HepG2 (cell line): ENCODE data around the gene CARMIL1. TPM values are rescaled to one million over a fixed set of nuclear protein-coding genes. Genes with fewer than 3 reads are reported as not detected.

Source experiments
- ATAC-seq: fragments of 200-7000 bp; cut with Tn5 transposase; 3 replicates; pipeline ENCODE4 v1.9.1; 2020; ENCODE audit warnings: mild to moderate bottlenecking, moderate library complexity
- BruUV-seq: library from RNA; stranded (reverse); fragments of 400-500 nt; replicated peaks from 2 replicates; lab custom pipeline; 2021; lab: Mats Ljungman, UMichigan
- CTCF ChIA-PET: fragments of 300-600 bp; formaldehyde crosslinking; extraction: SDS; loops from one replicate; lab custom pipeline; 2021; ENCODE audit warnings: low total read pairs, inconsistent platforms, low intra/inter-chr PET ratio; lab: Yijun Ruan, JAX
- POLR2A ChIA-PET: fragments of 350-600 bp; sonication (Branson Sonifier 250); formaldehyde crosslinking; loops from one replicate; lab custom pipeline; 2020; ENCODE audit warnings: antibody characterized with exemption, inconsistent platforms; lab: Yijun Ruan, JAX
- DNase-seq: peaks from one replicate; pipeline ENCODE4 v3.0.0-alpha.2; 2015; ENCODE audit warnings: low spot score
- FAIRE-seq: peaks from 3 replicates; lab custom pipeline; 2011; peaks lifted over from hg19 to GRCh38; lab: Jason Lieb, UNC
- H2AFZ ChIP-seq: one replicate; pipeline ENCODE4 v1.6.1; 2011; ENCODE audit warnings: low read length, inconsistent platforms
- H3K27ac ChIP-seq: fragments of 300-600 bp; 3 replicates; pipeline ENCODE4 v1.8.0; 2011; ENCODE audit warnings: mixed run types, mild to moderate bottlenecking, mixed read lengths, low read length, inconsistent platforms; ENCODE audit not compliant: insufficient read depth; ENCODE audit errors: extremely low read length
- H3K27me3 ChIP-seq, 2 experiments: fragments of 200-600 bp in 1 of 2; 2 replicates in 1 of 2; 3 replicates in 1 of 2; pipeline versions ENCODE4 v1.6.0 to v1.8.0; 2011; ENCODE audit warnings: low read length in 2 of 2, mild to moderate bottlenecking in 2 of 2, moderate library complexity in 2 of 2, inconsistent platforms in 1 of 2; ENCODE audit not compliant: insufficient read depth in 2 of 2, control insufficient read depth in 1 of 2
- H3K36me3 ChIP-seq, 2 experiments: fragments of 200-600 bp in 1 of 2; replicated peaks in 1 of 2; 2 replicates in 1 of 2; 3 replicates in 1 of 2; pipeline versions ENCODE4 v1.5.1 to v1.8.0; 2011; ENCODE audit warnings: low read length in 2 of 2, inconsistent platforms in 1 of 2; ENCODE audit not compliant: insufficient read depth in 2 of 2, control insufficient read depth in 1 of 2
- H3K4me1 ChIP-seq: 2 replicates; pipeline ENCODE4 v1.5.1; 2012; ENCODE audit warnings: low read length, inconsistent platforms; ENCODE audit not compliant: insufficient read depth
- H3K4me2 ChIP-seq: 2 replicates; pipeline ENCODE4 v1.6.0; 2011; ENCODE audit warnings: low read depth, low read length, inconsistent platforms
- H3K4me3 ChIP-seq, 3 experiments: fragments of 200-600 bp in 1 of 3; sonication (generic), shearing (Covaris generic) in 1 of 3; replicated peaks in 1 of 3; 2 replicates each; pipeline ENCODE4 v1.5.1; 2011 to 2016; ENCODE audit warnings: low read length in 3 of 3, inconsistent platforms in 2 of 3, low read depth in 2 of 3, mild to moderate bottlenecking in 2 of 3, control low read depth in 1 of 3, mixed read lengths in 1 of 3; ENCODE audit not compliant: insufficient read depth in 1 of 3
- H3K79me2 ChIP-seq: one replicate; pipeline ENCODE4 v1.6.1; 2011; ENCODE audit warnings: low read length, inconsistent platforms; ENCODE audit not compliant: insufficient read depth
- H3K9ac ChIP-seq: 2 replicates; pipeline ENCODE4 v1.6.0; 2011; ENCODE audit warnings: mild to moderate bottlenecking, low read depth, low read length, inconsistent platforms; ENCODE audit not compliant: insufficient read depth
- H3K9me3 ChIP-seq: 2 replicates; pipeline ENCODE4 v1.5.1; 2012; ENCODE audit warnings: mild to moderate bottlenecking, low read length
- H4K20me1 ChIP-seq: 2 replicates; pipeline ENCODE4 v1.6.0; 2011; ENCODE audit warnings: inconsistent platforms, mild to moderate bottlenecking, low read length, moderate library complexity; ENCODE audit not compliant: insufficient read depth
- HNRNPL ChIP-seq: fragments of 200-400 bp; formaldehyde crosslinking; IDR thresholded peaks from 2 replicates; pipeline ENCODE4 v1.6.1; 2017; ENCODE audit warnings: mild to moderate bottlenecking, low read depth, low read length
- HOMEZ ChIP-seq: IDR thresholded peaks from 2 replicates; pipeline ENCODE4 v1.6.1; 2016; ENCODE audit warnings: low read depth
- ISX ChIP-seq: sonication (generic); formaldehyde crosslinking; conservative IDR thresholded peaks from 2 replicates; pipeline ENCODE4 v1.5.0; 2020; ENCODE audit warnings: missing genetic modification reagents
- KDM5B ChIP-seq: sonication (generic); formaldehyde crosslinking; IDR thresholded peaks from 2 replicates; pipeline ENCODE4 v1.4.0; 2020; ENCODE audit warnings: missing genetic modification reagents, mild to moderate bottlenecking, borderline replicate concordance
- MYC ChIP-seq: sonication (generic); formaldehyde crosslinking; IDR thresholded peaks from 2 replicates; pipeline ENCODE4 v1.9.0; 2021; ENCODE audit warnings: missing genetic modification reagents, borderline replicate concordance
- NFE2L2 ChIP-seq: fragments of 150-350 bp; IDR thresholded peaks from 2 replicates; pipeline ENCODE4 v1.6.1; 2014; ENCODE audit warnings: low read length
- POGZ ChIP-seq: sonication (generic); formaldehyde crosslinking; IDR thresholded peaks from 2 replicates; pipeline ENCODE4 v1.4.0; 2020; ENCODE audit warnings: mild to moderate bottlenecking, missing genetic modification reagents
- ZNF383 ChIP-seq: sonication (generic); formaldehyde crosslinking; IDR thresholded peaks from 2 replicates; pipeline ENCODE4 v1.4.0; 2020; ENCODE audit warnings: missing genetic modification reagents, mild to moderate bottlenecking, borderline replicate concordance
- ZNF839 ChIP-seq: sonication (generic); formaldehyde crosslinking; IDR thresholded peaks from 2 replicates; pipeline ENCODE4 v1.4.0; 2020; ENCODE audit warnings: missing genetic modification reagents, mild to moderate bottlenecking, borderline replicate concordance
- ZSCAN22 ChIP-seq: sonication (generic); formaldehyde crosslinking; IDR thresholded peaks from 2 replicates; pipeline ENCODE4 v1.4.0; 2020; ENCODE audit warnings: mild to moderate bottlenecking, missing genetic modification reagents
- WGBS: methylation state at CpG from one replicate; pipeline ENCODE4 v1.1.6; 2017; ENCODE audit warnings: low lambda C conversion rate; 5-methylcytosine and 5-hydroxymethylcytosine counted together
- in situ Hi-C: cut with HindIII; loops from 2 replicates; pipeline ENCODE4 v1.10.0; 2017; ENCODE audit warnings: low pct_unique_long_range_greater_than_20kb; ENCODE audit not compliant: extremely low pct_ligation_motif_present
- intact Hi-C: fragments of 100-400 bp; cut with micrococcal nuclease; formaldehyde crosslinking; loops from one replicate; pipeline ENCODE4 v1.10.0; 2022; ENCODE audit not compliant: unreplicated experiment
- polyA plus RNA-seq, 8 experiments: library from polyadenylated mRNA; depleted of rRNA in 3 of 8; stranded (reverse) in 7 of 8; unstranded in 1 of 8; fragments of >200 nt; fragmentation: Illumina TruSeq in 4 of 8; extraction: Trizol in 4 of 8; gene quantifications; 2 replicates each; pipeline versions ENCODE4 v1.2.1 to v1.2.3, GENCODE V29; 2011 to 2016; ENCODE audit warnings: low read depth in 4 of 8, missing spikeins in 1 of 8, mixed read lengths in 1 of 8; ENCODE audit not compliant: insufficient read depth in 1 of 8
- total RNA-seq, 5 experiments: library from RNA; depleted of rRNA; stranded (reverse); fragments of >200 nt; fragmentation: Illumina TruSeq; extraction: Trizol; gene quantifications; 2 replicates each; pipeline ENCODE4 v1.2.3, GENCODE V29; 2016; ENCODE audit warnings: low read depth in 1 of 5

CARMIL1 gene
- total and polyA plus RNA-seq, 2 of the 13 experiments (the other 11 are each of a cell fraction or from before 2014, with no cell fraction given): 1.8 to 2.6 TPM

GRCh38 chr6:25498505-25498904, 219.3 kb downstream of the CARMIL1 start (continued):
- no peak for TF ChIP-seq HOMEZ
- TF ChIP-seq NFE2L2: no peak
- TF ChIP-seq HNRNPL: no peak
- no peak for TF ChIP-seq MYC (CRISPR knock-in tag)
- TF ChIP-seq, all 625 proteins: peak for 0

DNA sequence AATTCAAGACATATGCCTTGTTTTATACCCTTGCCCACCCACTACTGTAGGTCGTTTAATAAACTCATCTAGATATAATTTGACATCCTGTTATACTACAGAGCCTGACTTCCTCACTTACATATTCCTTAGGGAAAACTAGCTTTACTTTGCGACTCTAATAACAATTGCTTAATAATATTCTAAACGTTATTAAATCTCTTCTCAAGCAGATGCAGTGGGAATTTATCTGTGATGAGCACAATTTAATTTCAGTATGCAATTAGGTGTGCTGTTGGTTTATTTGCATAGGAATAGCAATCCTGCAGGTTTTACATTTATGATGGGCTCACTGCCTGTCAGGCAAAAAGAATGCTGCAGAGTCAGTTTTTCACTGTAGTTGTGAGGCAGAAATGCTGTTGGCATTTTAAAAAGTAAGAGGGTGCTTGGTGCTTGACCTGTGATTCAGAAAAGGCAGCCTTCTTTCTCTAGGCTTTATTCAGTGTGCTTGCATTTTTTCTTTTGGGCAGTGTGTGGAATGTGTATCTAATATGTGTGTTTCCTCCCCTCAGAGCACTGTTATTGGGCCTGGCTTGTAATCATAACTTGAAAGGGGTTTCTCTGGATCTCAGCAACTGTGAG, 220.6 kb downstream of the CARMIL1 start:
- no peak for DNase-seq
- no peak for FAIRE-seq

More for the DNA sequence above, 220.6 kb downstream of the CARMIL1 start:
- BruUV-seq: no TSS peak
- Histone ChIP-seq H3K79me2 (no peaks in the 10 kb centered on the region), H3K4me2 (no peak overlapping the region), H3K36me3 (no peaks in the 10 kb centered on the region), H3K4me3 (no peak overlapping the region), H3K27me3 (no peaks in the 10 kb centered on the region), H3K27ac (no peak overlapping the region), H3K9ac (no peak overlapping the region), H4K20me1 (no peaks in the 10 kb centered on the region), H2AFZ (no peak overlapping the region)
- 40% methylated on average over 3 of the region's 3 CpGs for WGBS
- ATAC-seq: no peak
- intact Hi-C loops: no loop called here
- POLR2A ChIA-PET: no interaction called here
- CTCF ChIA-PET: no interaction called here
- in situ Hi-C loops: no loop called here
- TF ChIP-seq KDM5B (no peak), POGZ (CRISPR knock-in tag) (no peak), ZNF383 (CRISPR knock-in tag) (no peak), ZNF839 (no peak), ZSCAN22 (CRISPR knock-in tag) (no peak), ISX (no peak)
- TF ChIP-seq, all 625 proteins: peak for 0
- no peaks in the 10 kb centered on the region for H3K9me3 ChIP-seq
- H3K4me1 ChIP-seq: no peaks in the 10 kb centered on the region
